ENCODE results near the gene TMEM54.

- TF ChIP-seq CREB1 (CRISPR knock-in tag; IDR thresholded peaks at IDR 0.05; ENCODE audit: low read depth), result no peak
- no peak for TF ChIP-seq CTCF (conservative IDR thresholded peaks at IDR 0.05; ENCODE audit: low read depth in 2 of 2)
- TF ChIP-seq POLR2AphosphoS5 (IDR thresholded peaks at IDR 0.05; ENCODE audit: low read depth), result no peak
- TF ChIP-seq EZH2 (IDR thresholded peaks at IDR 0.05; ENCODE audit: low read depth, unreplicated experiment), result no peak
- TF ChIP-seq EZH2phosphoT487 (IDR thresholded peaks at IDR 0.05; ENCODE audit: unreplicated experiment), result no peak
- TF ChIP-seq JUNB (IDR thresholded peaks at IDR 0.05; ENCODE audit: unreplicated experiment), result no peak
- TF ChIP-seq REST (IDR thresholded peaks at IDR 0.05; ENCODE audit: unreplicated experiment), result no peak
- TF ChIP-seq STAT1 (IDR thresholded peaks at IDR 0.05; ENCODE audit: unreplicated experiment), result no peak
- TF ChIP-seq ZNF114 (CRISPR knock-in tag; IDR thresholded peaks at IDR 0.05), result no peak
- no peak for TF ChIP-seq ETS1 (IDR thresholded peaks at IDR 0.05)
- no peak for TF ChIP-seq ZNF331 (CRISPR knock-in tag; IDR thresholded peaks at IDR 0.05; ENCODE audit: low read depth)
- no peak for TF ChIP-seq NANOG (IDR thresholded peaks at IDR 0.05; ENCODE audit: borderline replicate concordance)
Measured at GRCh38 chr1:32915766-32916706, 14.8 kb upstream of the TMEM54 start.
